Measurements from ENCODE around the gene CDT1.

- TF ChIP-seq, protein P1, sequence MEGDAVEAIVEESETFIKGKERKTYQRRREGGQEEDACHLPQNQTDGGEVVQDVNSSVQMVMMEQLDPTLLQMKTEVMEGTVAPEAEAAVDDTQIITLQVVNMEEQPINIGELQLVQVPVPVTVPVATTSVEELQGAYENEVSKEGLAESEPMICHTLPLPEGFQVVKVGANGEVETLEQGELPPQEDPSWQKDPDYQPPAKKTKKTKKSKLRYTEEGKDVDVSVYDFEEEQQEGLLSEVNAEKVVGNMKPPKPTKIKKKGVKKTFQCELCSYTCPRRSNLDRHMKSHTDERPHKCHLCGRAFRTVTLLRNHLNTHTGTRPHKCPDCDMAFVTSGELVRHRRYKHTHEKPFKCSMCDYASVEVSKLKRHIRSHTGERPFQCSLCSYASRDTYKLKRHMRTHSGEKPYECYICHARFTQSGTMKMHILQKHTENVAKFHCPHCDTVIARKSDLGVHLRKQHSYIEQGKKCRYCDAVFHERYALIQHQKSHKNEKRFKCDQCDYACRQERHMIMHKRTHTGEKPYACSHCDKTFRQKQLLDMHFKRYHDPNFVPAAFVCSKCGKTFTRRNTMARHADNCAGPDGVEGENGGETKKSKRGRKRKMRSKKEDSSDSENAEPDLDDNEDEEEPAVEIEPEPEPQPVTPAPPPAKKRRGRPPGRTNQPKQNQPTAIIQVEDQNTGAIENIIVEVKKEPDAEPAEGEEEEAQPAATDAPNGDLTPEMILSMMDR (IDR thresholded peaks at IDR 0.05): no peak
- TF ChIP-seq POLR2A (IDR thresholded peaks at IDR 0.05): no peak
These were observed 49.3 kb upstream of the CDT1 start for GRCh38 chr16:88754109-88754911.

Measured in Peyer's patch (tissue), 4 donors.